ENCODE data around the gene GPATCH8. TPM values are rescaled to one million over a fixed set of nuclear protein-coding genes. Genes with fewer than 3 reads are reported as not detected.
"Not testable (repeated sequence)": the region's sequence is repeated elsewhere in the genome, so short reads cannot be mapped to it uniquely, and the experiment has no call there.

The GPATCH8 gene
- total RNA-seq, 1 donor from 2014 or later, result 23.8 TPM

DNA sequence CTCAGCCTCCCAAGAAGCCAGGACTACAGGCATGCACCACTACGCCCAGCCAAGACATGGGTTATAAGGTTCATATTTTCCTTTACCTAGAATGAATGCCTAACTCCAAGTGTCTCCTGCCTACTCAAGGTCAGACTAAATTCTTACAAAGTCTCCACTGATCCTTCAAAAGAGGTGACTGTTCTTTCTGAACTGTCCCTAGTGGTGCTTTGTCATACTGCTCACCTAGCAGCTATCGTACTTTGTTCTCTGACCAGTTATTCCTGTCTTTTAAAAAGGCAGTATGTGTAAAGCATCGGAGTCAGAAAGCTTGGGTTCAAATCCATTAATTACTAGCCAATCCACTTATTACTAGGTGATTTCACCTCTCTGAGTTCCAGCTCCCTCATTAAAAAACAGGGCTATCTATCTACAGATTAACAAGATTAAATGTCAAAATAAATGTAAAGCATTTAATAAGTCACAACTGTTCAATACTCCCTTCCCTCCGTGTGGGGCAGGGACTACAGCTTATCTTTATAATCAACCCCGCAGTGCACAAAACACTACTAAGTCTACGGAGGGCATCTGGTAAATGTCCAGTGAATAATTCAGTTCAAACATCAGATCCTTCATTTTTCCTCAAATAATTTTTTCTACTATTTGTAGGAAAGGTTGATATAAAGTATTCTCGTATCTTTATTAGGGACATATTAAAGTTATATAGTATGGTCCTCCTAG lies 93.7 kb downstream of the GPATCH8 start:
- intact Hi-C loops (cut with DNase I), result no loop called here
- no peak for DNase-seq (ENCODE audit: low spot score)

DNA sequence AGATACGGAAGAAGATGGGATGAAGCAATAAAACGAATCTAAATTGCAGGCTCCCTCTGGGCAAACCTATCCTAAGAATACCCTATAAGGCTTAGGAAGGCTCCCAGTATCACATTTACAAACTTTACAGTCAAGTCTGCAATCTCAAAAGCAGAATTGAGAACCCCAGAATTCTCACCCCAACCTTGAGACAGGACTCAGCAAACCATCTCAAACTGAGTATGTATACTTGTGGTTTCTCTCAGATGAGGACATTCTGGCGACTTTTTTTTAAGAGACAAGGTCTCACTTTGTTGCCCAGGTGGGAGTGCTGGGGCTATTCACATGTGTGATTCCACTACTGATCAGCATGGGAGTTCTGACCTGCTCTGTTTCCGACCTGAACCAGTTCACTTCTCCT lies 94.4 kb downstream of the GPATCH8 start:
- intact Hi-C loops (cut with DNase I), result no loop called here
- DNase-seq (ENCODE audit: low spot score), result no peak

DNA sequence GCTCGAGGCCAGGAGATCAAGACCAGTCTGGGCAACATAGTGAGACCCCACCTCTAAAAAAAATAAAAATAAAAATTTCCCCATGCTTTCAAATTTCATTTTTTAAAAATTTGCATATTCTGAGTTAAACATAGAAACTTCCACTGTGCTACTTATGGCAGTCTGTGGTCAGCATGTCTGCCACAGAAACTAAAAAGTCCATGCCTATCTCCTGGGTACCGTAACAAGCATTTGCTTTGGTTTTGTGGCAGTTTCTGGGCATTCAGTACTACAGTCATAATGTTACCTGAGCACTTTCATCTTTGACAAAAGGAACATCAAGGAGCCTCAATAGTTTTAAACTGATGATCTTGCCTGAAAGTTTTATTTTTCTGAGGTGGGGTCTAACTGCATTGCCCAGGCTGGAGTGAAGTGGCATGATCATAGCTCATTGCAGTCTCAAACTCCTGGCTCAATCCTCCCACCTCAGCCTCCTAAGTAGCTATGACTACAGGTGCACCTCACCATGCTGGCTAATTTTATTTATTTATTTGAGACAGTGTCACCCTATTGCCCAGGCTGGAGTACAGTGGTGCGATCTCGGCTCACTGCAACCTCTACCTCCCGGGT lies 100.5 kb downstream of the GPATCH8 start:
- intact Hi-C loops (cut with DNase I), result no loop called here
- no peak for DNase-seq (ENCODE audit: low spot score)

DNA sequence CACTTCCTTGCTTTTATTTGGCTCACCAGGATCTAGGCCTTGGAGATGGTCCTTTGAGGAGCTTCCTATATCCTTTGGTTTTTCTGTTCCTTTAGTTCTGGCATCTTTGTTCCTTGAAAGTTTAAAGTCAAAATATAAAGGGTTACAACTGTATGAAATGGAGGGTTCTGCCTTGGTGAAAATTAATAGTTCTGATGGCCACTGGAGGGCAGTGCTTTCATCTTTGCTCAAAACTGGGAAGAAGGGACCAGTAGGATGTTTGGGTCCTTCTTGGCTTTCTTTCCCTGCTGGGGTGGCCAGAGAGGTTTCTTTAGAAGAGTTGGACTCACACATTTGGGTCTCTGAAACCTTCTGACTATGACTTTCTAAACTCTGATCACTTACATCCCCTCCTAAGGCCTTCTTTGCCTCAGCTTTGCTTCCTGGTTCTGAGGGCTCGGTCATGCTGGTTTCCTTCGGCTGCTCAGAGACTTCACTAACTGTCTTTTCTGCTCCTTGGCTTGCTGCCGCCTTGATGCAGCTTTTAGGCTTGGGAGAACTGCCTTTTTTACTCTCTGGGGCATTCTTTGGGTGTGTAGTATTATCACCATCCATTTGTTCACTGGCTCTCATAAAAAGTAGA lies 102.9 kb downstream of the GPATCH8 start:
- intact Hi-C loops (cut with DNase I), result no loop called here
- no peak for DNase-seq (ENCODE audit: low spot score)

DNA sequence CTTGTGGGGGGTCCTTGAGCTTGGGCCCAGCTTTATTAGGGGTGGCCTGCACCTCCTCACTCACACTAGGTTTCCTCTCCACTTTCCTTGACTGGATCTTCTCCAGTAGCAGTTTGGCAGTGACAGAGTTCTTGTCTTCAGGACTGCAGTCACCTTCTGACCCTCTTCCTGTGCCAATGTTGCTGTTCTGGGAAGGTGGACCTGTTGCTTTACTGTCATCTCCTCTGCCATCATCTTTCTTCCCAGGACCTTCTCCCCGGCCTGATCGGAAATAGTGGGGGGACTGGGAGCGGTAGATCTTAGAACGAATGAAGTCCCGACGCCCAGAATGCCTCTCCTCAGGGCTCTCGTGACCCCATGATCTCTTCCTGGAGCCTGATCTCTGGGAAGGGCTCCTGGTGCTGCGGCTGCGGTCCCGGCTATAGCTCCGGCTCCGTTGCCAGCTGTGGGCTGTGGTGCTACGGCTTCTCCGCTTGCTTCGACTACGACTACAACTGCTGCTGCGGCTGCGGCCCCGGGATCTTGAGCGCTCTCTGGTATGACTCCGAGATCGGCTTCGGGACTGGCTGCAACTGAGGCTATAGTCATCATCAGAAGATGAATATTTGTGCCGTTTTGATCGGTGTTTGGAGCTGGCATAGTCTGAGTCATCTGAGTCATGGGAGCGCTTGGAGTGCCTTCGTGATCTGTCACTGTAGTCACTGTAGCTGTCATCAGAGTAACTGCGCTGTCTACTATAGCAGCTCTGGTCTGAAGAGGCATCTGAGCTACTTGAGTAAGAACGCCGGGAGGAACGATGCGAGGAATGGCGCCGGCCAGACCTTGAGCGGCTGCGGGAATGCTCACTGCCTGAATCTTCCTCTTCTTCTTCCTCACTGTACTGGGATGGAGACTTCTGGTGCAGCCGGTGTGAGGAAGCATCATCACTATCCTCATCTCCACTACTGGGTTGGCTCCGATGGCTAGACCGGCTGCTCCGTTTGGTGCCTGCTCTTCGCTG lies 104.2 kb downstream of the GPATCH8 start:
- no peak for DNase-seq (ENCODE audit: low spot score)
- intact Hi-C loops (cut with DNase I), result no loop called here

DNA sequence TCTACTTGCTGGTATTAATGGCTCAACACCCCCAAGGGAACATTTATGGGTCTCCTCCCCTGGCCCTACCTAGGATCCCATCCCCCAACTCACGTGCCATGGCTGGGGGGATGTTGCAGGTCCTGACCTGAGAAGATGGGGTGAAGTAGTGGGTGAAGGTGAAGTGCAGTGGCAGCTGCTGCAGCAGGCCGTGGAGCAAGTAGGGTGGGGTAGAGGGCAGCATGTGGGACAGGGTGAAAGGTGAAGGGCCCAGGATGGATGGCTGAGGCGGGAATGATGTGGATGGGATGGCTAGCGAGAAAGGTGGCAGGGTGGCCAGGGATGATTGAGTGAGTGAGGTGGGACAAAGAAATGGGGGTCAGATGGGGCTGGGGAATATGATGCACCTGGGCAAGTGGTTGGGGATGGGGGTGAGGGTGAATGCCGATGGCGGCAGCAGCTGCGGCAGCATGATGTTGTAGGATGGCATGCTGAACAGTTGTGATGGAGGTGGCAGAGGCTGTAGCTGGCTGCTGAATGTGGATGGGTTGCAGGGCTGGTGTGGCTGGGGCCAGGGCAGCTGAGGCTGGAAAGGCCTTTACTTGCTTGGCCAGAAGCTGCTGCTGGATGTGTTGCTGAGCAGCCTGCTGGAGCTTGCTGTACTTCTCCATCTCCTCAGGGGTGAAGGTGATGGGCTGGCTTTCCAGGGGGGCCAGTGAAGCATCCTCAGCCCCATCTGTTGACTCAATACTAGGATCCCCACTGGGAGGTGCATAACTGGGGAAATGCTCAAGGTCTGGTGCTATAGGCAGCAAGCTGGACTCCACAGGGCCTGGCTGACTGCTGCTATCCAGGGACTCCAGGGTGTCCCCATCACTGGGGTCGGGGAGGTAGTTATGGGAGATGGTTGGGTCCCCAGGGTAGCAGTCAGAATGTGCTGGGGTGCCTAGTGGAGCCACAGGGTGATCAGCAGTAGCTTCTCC lies 105.4 kb downstream of the GPATCH8 start:
- DNase-seq (ENCODE audit: low spot score), result no peak
- intact Hi-C loops (cut with DNase I), result no loop called here

DNA sequence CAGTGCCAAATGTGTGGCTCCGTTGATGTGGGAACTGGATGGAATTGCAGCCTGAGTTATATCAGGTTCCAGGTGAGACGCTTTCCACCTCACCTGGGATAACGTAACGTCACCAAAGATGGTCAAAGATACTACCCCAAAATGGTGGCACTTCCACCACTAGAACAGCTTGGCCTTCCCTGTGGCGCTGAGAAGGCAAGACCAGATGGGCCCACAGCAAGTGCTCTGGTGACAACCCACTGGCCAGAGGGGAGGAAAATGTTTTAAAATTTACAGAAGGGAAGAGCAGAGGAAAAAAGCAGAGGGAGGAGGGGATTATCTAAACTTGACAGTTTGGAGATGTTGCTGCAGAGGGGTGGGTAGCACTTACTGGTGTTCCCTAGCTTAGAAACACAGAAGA lies 106.3 kb downstream of the GPATCH8 start:
- intact Hi-C loops (cut with DNase I), result no loop called here

DNA sequence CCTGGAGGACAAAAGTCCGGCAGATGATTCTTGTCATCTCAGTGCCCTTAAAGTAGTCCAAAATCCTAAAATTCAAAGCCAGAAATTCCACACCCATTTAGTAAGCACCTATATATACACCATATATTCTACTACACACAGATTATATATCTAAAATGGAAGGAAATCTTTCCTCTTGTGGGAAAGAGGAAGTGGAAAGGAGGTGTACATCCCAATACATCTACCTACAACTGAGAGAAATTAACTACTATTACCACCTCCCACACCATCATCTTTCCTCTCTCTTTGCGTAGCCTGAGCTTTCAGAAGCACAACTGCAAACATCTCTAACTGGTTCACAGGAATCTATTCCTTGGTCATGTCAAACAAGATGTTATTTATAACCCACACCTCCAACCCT lies 108.4 kb downstream of the GPATCH8 start:
- no peak for DNase-seq (ENCODE audit: low spot score)
- intact Hi-C loops (cut with DNase I), result no loop called here

More for the DNA sequence above, 106.3 kb downstream of the GPATCH8 start:
- DNase-seq (ENCODE audit: low spot score), result no peak

DNA sequence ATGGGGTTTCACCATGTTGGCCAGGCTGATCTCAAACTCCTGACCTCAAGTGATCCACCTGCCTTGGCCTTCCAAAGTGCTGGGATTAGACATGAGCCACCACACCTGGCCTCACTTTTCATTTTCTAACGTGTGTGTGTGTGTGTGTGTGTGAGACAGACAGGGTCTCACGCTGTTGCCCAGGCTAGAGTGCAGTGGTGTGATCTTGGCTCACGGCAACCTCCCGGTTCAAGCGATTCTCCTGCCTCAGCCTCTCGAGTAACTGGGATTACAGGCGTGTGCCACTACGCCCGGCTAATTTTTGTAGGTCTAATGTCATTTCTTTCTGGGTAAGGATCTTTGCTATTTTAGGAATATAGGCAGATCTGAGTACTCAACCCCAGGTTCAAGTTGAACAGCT lies 109.1 kb downstream of the GPATCH8 start:
- DNase-seq (ENCODE audit: low spot score); intact Hi-C loops (cut with DNase I): not testable (repeated sequence)

DNA sequence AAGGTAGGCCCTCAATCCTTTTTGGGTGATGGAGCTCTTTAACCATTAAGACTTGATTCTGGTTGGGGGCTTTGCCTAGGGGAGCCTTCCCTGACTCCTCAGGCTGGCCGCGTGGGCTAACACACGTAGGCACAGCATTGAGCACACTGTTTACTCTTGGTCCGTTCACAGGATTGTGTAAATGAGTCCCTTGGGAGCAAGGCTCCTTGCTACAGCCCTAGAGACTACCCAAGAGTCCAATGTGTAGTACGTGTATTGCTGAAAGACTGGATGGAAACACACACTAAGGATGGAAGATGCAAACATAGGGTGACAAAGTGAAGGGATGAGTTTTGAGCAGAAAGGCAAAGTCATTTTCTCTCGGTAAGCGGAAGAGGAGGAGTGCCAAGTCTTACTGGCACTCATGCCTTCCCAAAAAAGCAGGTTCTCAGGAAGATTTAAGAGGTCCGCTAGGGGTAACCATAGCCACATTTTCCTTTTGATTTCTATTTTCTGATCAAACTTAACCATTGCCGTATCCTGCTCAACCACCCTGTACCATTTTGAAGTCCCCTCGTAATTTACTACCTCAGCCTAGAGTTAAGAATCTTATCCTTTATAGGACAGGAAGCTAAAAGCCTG lies 112.8 kb downstream of the GPATCH8 start:
- intact Hi-C loops (cut with DNase I), result no loop called here
- no peak for DNase-seq (ENCODE audit: low spot score)

DNA sequence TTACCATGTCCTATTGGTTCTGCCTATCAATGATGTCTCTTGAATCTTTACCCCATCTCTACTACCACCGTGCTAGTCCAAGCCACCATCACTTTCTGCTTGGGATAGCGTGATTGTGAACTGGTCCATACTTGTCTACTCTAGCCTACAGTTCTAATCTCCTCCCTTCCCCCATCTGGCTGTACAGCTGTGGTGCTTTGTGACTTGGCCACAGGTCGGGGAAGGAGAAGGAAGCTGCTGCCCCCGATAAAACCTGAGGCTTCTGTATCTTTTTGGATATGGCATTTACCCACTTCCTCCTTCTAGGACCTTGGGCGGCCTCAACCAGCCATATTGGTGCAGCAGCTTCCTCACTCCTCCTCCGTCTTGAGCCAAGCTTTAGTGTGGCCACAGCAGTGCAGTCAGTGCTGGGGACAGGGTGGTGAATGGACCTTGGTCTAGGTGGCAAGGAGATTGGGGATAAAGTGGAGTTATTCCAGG lies 113.4 kb downstream of the GPATCH8 start:
- intact Hi-C loops (cut with DNase I), result no loop called here
- DNase-seq (ENCODE audit: low spot score), result no peak

DNA sequence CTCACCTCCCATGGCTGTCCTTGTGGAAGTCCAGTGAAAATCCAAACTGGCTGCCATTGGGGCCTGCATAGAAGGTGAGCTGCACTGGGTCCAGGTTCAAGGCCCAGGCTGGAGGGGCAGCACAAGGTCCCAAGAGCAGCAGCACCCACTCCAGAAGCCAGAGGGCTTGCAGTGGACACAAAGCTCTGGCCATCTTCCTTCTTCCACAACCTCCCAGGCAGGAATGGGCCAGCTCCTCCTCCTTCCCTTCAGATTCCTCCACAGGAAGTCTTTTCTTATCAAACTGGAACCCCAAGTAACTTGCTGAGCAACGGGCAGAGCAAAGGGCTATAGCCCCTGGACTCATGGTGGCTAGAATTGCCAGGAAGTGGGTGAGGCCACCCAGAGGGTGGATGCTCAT lies 113.9 kb downstream of the GPATCH8 start, which contains the start of gene ITGA2B:
ITGA2B (minus strand) TSS at position 369 of the 400 bp plus-strand sequence; CDS start at position 193, 176 bp downstream.
- DNase-seq (ENCODE audit: low spot score), result no peak

DNA sequence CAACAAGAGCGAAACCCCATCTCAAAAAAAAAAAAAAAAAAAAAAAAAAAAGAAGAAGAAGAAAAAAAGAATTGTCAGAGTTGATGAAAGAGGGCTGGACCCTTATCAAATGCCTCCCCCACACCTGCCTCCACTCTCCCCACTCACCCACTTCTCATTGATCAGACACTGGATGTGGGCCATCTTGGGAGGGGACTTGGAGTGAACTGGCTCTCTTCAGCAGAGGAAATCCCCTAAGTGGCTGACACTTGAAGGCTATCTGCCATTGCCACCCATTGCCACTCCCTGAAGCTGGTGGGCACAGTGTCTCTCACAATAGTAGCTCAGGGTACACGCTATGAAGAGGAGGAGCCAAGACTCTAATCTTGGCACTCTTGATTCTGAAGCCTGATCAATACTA lies 115.4 kb downstream of the GPATCH8 start:
- intact Hi-C loops (cut with DNase I), result no loop called here

More for the DNA sequence above, 113.9 kb downstream of the GPATCH8 start, which contains the start of gene ITGA2B:
- intact Hi-C loops (cut with DNase I), result no loop called here

DNA sequence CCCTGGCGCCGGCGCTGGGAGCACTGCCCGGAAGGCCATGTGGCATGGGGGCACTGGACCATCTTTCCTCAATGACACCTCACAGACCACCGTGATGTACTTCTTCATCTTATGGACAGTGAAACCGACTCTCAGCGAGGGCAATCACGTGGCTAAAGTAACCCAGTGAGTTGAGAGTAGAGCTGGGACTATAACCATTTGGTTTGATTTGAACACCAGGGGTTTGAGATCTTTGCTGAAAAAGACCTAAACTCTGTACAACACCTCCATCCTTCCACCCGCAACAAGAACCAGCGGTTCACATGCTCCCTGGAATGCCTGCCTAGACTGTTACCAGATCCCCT lies 117.1 kb downstream of the GPATCH8 start:
- DNase-seq (ENCODE audit: low spot score), result no peak
- intact Hi-C loops (cut with DNase I), result no loop called here

More for the DNA sequence above, 115.4 kb downstream of the GPATCH8 start:
- DNase-seq (ENCODE audit: low spot score), result no peak

DNA sequence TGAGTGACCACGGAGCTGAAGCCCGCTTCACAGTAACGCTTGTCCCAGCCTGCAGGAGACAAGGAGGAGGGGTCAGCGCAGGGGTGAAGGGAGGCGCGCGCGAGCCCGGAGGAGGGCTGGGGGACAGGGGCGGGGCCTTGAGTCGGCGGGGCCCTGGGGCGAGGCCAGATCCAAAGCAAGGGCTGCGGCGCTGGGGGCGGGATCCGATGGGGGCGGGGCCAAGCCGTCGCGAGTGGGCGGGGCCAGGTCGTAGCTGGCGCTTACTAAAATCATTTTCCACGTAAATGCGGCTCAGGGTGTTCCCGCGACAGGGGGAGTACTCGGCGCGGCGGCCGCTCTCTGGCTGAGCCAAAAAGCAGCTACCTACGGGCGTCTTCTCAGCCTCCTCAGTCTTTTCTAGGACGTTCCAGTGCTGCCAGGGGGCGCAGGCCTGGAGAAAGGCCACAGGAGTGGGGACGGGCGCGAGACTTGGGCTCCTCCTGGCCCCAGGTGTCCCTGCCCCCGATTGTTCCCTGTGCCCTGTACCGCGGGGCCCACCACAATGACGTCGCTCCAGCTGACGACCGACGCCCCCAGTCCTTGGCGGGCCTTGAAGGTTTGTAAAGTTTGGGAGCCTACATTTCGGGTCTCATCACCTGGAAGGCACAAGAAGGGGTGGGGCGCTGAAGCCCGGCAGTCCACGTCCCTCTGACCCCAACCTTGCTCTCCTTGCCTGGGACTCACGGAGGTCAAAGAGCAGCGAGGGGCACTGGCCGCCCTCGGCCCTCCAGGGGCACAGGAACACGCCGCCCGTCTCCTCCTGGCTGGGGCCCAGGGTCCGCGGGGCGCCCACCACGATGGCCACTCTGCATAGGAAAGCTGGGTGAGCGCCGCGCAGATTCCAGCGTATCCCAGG lies 117.7 kb downstream of the GPATCH8 start:
- intact Hi-C loops (cut with DNase I), result no loop called here
- peak; percentile 89 for DNase-seq (ENCODE audit: low spot score)

DNA sequence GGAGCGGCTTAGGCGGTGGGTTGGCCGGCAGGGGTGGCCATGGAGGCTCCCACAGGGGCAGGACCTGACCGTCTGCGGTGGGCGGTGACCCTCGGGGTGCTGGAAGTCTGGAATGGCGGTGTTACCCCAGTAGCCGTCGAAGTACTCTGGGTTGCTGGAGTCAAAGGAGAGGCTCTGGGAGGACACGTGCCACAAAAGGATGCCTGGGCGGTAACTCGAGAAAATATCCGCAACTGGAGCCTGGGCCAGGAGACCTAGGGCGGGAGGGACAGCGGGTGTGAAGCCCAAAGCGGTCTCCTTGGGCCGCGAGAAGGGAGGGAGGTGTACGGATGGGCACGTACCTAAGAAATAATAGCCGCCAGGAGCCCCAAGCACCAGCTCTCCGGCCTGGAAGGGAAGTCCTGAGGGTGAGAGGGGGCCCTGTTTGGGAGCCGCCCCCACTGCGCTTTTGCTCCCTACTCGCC lies 118.4 kb downstream of the GPATCH8 start:
- intact Hi-C loops (cut with DNase I), result no loop called here
- no peak for DNase-seq (ENCODE audit: low spot score)

DNA sequence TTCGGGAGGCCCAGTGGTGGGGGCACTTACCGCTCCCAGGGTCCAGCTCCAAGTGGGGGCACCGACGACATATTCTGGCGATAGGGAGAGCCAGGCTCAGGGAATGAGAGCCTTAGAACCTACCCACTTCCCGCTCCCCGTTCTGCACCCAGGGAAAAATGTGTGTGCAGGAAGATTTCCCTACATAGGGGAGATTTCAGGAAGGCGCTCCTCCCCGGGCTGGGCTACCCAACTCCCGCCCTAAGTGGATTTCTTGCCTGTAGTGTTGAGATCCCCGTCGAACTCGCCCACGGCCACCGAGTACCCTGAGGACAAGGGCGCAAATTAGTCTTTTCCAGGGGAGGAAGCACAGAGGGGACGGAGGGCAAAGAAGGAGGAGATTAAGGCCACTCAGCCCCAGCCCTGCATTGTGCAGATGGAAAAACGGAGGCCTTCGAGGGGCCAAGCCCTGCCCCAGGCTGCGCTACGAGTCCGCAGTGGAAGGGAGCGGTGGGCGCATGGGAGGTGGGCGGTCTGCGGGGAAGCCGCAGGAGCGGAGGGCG lies 118.9 kb downstream of the GPATCH8 start:
- no peak for DNase-seq (ENCODE audit: low spot score)
- intact Hi-C loops (cut with DNase I), result no loop called here

Data from cardiac septum (tissue), 1 donor.